Nucleus accumbens (tissue), 56 donors: ENCODE results near the gene LBR.

Experiments used
- DNase-seq, 56 donors: peaks; one replicate each; lab custom pipeline; 2025; lab: John Stamatoyannopoulos, UW

The LBR gene

DNA sequence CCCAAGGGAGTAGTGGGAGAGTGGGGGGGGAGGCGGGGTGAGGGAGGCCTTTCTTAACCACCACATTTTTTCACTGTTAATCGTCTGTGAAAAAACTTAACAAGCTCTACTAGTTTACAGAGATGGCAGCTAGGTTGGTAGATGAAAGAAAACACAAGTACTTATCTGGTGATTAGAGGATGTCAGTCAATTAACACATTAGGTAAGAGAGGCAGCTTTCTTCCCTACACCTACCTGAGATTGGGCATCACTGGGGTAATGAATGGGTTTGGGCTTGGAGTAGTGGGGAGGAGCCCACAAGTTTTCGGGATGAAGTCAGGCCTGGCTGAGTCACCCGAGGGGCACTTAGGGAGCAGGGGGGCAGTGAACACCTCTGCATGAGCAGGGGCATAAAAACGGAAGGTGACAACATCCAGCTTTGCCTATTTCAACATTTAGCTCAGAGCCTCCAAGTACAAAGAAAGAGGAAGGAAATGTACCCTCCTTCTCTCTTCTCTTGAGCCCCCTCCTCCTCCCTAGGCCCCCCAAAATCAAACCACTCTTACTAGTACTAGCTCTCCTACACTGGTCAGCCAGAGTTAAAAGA is 2.5 kb downstream of the LBR start:
- no peak for DNase-seq

DNA sequence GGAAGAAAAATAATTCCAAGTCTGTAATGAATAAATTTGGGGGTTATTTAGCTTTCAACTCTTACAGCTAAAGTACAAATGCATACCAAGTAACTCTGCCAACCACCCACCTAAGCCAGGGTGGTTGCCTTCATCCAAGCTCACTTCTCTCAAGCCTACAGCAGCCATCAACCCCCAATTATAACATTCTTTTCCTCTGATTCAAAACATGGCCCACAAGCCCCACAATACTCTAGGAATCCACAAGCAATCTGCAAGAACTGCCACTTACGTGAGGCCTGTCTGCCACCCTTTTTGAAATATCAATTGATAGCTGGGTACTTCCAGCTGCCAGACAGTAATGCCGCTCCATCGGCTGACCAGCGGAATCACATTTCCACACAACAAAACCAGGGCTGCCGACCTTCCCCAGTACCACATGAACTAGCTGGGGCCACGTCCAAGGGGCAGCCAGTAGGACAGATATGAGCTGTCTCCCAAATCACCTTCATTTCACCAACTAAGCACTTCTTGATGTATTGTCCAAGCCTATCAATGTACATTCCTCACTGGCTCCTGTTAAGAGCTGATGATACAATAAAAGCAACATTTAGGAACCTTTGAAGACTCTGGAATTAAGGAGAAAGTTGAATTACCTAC is 3.2 kb downstream of the LBR start:
- no peak for DNase-seq

DNA sequence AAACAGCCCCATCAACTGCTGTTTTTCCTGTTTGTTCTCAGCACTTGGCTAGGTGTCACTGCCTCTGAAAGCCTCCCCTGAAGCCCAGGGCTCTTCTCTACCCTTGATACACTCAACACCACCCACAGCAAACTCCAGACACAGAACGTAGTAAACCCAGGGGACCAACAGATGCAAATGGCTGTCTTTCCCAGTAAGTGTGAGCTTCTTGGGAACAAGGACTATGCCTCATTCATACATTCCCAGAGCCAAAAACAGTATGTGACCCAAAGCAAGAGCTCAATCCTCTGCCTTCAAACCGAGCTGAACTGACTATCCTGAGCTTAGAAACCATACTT is 4.4 kb downstream of the LBR start:
- no peak for DNase-seq

DNA sequence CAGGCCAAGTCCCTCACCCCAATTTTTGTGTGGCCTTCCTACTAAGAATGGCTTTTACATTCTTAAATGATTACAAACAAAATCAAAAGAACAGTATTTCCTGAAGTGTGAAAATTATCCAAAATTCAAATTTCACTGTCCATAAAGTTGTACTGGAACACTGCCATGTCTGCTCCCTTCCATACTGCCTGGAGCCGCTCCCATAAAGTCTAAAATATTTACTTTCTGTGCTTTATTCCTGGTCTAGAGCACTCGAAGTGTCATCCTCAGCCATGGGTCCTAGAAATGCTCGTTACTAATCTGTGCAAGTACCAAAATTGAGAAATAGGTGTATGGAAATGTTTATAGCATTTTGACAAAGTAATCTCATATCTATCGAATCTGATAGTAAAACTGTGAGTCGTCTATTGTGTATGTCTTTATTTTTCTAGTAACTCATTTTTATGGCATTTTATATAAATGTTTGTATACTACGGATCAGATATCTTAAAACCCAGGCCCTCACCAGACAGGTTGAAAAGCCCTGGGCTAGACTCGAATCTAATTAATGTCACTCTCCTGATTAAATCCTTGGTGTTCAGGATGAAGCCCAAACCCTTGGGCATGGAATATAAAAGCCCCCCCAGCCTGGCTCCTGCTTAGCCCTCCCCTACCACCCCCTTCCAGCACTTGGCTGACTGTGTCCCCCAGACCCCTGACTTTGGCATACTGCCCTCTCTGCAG is 4.9 kb downstream of the LBR start:
- no peak for DNase-seq

DNA sequence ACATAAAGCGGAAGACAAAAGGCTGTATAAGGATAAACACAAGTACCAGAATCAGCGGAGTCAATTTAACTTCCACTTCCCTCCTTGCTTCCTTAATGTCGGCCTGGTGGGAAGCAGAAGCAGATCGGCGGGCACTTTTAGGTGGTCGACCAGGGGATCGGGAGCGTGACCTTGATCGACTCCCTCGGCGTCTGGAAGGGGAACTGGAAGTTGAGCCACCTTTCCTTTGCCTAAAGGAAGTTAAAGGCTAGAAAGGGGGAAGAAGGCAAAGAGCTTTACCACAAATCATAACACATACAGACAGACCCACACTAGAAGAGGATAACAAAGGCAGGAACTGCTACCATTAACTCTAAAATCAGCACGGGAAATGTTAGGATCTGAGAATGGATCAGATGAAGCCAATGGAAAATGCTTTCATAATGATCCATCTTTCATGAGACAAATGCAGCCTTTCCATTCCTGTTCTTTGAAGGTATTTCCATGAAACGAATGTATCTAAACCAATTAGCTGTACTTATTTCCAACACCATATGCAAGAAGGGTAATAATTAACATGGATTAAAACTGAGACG is 5.7 kb downstream of the LBR start:
- DNase-seq: no peak

DNA sequence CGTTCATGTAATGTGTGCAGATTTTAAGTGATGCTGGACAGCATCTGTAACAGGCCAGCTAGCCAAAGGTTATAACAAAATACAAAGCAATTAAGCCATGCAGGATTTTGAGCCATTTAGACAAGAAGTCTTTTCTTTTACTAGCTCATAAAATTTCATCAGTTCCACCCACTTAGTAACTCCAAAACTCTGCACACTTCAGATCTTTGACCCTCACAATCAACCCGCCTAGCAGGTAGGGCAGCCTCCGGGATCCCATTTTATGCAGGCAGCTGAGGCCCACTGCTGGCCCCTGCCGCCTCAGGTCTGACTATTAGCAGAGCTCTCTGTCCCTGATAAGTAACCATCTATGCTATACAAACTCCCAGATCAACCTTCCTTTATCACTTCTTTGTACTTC is 9.2 kb downstream of the LBR start:
- DNase-seq: no peak

DNA sequence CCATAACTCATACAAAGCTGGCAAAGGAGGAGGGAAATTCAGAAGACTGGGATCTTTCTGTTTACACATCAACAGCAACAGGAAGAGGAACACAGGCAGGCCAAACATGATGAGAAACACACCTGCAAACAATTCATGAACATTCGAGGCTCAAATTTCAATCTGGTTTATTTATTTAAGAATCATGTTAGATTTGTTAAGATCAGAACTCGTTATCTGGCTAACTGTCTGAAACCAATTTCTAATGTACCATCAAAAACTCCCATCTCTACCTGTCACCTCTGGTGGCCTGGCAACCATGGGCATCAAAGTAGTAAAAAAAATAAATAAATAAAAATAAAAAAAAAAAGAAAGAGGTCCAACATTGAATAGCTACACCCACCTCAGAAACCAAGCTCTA is 9.8 kb downstream of the LBR start:
- DNase-seq: no peak

DNA sequence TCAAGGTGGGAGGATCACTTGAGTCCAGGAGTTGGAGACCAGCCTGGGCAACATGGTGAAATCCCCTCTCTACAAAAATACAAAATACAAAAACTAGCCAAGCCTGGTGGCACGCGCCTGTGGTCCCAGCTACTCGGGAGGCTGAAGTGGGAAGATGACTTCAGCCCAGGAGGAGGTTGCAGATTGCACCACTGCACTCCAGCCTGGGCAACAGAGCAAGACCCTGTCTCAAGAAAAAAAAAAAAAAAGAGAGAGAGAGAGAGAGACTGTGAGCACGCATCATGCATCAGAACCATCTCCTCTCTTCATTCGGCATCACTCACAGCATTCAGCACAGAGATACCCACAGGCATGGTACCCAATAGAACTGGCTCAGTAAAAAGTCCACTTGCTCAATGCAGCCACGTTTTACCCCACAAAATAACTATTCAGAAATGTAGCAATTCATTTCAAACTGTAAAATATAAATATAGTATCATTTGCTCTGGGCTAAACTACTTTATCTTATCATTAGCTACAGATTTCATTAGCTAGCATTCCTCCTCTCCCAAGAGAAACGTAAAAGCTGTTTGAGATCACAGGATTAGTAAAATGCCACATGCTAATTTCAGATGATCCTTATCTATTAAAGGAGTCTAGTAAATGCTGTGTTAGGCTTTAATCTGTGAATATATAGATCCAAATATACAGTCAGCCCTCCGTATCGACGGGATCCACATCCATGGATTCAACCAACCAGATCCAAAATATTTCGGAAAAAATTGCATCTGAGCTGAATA is 11.7 kb downstream of the LBR start:
- no peak for DNase-seq

DNA sequence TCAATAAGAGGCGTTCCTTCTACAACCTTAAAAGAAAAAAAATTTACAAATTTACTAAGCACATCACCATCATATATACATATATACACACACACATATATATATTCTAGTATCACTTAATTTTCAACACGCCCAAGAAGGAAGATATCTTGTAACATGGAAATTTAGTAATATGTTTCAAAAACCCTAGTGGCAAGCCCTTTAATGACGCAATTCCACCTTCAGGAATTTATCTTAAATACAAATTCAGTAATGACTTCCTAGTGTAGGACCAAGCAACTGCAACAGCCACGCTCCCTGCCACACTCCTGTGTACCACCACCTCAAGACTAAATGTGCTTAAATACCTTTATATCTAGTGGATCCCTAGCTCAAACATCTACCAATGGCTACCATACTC is 12.5 kb downstream of the LBR start:
- DNase-seq: no peak

DNA sequence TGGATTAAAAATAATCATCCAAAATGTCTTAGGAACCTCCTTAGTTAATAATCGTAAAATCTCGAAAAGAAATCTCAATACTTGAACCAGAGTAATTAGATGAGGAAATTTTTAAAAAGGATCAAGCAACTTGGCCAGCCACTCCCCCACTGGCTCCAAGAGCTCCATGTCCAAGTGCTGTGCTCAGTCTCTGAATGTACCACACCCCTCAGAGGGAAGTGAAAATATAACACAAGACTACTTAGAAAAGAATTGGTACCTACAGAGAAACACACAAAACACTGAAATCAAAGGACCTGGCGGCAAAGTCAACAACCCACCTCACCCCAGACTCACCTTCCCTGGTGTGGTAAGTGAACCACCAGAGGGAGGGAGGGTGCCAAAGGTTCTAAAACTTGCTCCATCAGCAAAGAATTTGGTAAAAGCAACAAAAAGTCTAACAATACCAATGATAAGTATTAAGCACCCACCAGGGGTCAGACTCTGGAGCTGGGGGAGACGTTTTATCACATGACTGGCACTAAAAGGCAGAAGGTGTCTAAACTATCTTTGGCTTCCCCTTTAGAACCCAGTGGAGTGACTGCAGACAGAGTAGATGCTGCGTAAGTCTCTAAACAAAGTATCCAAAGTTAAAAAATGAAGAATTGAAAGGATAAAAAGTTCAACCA is 14.0 kb downstream of the LBR start:
- DNase-seq: no peak

DNA sequence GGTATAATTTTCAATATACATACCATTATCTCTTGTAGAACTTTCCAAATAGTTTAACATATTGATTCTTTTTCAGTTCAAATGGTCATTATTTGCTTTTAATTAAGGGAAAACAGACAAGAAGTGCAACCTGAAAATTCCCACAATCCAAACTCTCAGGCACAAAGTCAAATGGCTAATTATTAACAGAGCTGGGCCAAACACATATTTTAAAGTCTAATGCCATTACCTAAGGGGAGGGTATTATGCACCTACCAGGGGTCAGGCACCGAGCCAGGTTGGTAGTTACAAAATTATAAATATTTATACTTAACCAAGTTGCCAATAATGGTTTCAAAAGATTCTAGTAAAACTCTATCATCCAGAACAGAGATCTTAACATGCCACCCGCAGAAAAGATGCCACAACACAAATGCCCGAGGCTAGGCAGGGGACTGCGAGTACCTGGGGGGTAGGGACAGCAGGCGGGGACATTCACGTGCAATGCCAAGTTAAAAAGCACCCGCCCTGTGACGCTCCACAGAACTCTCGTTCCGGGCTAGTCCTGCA is 15.0 kb downstream of the LBR start:
- DNase-seq: no peak

DNA sequence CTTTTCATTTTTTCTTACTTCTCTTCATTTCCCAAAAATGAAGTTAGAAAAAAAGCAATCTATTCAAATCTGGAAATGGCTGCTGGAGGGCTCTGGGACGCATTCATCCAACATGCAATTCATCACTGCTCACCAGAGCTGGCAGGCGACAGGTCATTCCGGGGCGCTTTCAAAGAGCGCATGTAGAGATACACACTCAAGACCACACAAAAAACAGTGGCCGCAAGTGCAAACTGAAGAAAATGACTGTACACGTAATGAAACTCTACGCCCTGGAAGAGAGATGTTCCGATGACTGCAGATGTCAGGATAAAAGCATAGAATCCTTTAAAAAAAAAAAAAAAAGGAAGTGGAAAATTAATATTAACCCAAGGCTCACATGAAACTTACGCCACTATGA is 15.5 kb downstream of the LBR start:
- DNase-seq: no peak

DNA sequence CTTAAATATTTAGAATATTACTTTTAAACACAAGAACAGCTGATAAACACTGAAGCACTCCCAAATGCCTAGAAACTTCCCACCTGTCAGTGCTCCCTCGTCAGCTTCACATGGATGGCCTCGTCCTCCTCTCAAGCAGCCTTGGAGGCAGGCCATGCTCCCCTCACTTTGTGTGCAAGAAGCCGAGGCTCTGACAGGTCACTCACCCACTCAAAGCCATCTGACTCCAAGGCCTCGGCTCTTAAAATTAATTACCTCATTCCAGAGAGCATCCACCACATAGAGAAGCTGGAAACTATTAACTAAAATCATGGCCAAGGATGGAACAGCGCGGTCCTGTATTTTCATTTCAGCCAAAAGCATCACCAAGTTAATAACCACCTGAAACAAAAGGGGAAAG is 17.8 kb downstream of the LBR start:
- no peak for DNase-seq

DNA sequence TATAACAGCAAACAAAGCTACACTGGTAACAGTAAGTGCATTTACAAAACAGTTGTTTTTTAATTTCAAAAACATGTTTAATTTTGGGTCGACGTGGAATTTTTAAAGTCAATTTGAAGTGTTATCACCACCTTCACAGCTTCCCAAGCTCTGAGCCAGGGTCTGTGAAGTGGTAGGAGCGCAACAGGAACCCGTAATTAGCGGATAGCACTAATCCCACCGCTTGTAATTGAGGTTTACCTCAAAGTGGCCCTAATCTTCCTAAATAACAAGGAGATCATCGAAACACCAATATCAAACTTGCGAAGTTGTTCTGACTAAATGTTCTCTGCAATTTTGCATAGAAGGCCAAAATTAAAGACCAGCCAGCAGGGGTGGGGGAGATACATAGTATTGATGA is 18.8 kb downstream of the LBR start:
- no peak for DNase-seq

DNA sequence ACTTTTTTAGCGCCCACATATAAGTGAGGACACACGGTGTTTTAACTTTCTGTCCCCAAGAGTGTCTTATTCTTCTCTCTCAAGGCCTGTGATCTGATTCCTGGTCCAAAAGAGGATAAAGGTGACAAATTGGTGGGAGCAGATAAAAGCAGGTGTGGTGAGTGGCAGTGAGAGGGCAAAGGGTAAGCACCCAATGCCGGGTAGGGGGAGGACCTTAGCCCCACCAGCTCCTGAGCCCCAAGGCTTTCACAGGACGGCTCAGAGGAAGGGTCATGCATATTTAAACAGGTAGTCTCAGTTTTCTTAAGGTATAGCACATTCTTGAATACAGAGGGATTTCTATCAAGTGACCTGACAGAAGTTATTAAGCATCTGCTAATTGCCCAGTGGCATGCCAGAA is 19.6 kb downstream of the LBR start:
- DNase-seq: no peak

DNA sequence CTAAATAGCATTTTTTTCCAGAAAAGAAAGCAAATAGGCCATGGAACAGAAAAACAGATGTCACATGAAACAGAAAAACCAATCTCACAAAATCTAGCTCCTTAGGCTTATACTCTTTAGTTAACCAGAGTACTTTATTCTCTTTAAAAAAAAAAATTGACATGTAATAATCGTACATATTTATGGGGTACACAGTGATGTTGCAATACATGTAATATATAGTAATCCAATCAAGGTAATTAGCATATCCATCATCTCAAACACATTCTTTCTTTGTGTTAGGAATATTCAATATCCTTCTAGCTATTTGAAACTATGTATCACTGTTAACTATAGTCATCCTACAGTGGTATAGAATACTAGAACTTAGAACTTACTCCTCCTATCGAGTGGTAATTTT is 20.1 kb downstream of the LBR start:
- no peak for DNase-seq

DNA sequence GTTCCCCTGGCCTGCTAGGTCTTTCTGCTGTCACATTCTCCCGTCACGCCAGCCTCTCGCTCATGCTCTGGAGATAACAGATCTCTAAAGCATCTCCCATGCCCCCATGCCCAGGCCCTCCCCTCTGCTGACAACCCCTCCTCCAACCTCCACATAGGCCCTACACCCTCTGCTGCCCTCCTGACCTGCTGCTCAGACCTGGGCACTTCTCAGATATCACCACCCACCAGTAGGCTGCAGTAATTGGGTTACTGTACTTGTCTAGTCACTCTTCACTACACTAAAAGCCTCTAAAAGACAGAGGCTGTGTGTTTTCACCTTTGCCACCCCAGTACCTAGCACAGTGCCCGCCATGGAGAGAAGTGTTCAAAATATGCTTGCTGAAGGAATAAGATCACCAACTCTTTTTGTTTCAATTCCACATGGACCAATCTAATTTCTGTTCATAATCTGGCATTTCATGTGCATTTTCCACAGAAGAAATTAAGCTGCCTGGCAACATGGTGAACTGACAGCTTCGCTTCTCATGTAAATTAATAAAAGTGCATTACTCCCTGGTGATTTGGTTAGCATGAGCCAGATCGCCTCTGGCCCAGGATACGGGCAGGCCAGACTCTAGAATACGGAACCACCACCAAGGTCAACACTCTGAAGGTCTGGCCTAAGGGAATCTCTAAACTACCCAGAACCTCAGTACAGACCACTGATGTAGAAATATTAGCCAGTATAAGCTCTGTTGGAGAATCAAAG is 20.7 kb downstream of the LBR start:
- no peak for DNase-seq

DNA sequence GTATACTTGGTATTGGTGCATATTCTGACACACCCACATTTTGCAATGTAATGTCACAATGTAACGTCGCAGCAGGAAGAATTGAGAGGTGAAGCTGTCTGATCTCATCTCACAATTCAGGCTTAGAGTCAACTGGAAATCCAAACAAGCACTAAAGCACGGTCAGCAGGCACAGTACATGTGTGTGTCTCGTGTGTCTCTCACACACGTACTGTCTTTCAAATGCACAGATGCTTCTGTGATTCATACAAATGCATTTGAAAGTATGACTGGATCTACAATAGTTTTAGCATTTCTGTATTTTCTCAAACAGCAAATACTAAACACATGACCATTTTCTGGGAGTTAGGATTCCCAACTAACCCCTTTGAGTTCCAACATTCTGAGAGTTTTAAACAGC is 26.9 kb downstream of the LBR start:
- DNase-seq: no peak

DNA sequence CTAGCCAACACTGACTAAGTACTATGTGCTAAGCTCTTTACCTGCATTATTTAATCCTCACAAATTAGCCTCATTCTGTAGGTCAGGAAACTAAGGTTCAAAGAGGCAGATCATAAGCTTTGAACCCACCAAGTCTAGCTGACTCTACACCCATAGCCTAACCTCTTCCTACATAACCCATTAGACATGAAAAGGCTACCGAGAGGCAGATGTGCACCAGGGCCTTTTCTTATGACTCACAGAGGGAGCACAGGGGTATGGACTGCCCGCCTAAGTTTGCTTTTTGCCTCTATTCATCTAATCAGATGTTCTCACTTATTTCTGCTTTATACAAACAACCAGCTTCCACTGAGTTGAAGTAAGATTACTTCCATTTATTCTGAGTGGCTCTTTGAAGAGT is 31.5 kb downstream of the LBR start:
- no peak for DNase-seq

DNA sequence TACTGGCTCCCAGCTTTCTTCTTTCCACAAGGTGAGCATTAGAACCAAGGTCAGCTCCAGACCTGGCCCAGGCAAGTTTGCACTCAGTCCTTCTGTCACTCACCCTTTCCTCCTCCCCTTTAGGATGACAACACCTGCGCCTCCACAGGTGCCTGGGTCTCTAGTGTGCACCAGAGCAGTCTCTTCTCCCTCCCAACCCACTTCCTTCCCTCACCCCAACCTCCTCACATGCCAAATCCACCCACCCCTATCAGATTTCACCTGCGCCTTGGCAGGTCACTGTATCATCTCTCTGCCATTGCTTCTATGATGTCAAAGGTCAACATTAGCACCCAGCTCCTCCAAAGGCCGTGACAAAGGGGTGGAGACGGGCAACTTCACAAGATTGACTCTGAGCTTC is 38.0 kb downstream of the LBR start:
- DNase-seq: no peak
